Stimulated activated CD4-positive, alpha-beta T cell treated with anti-CD3 and anti-CD28 coated beads, TNF-alpha, amount 100 ng/mL, for 1 hour (primary cell): ENCODE measurements around the gene HSD17B14.
A peak's percentile ranks its signal among the peaks of the same experiment; 100 is the strongest.
"Not testable (repeated sequence)": the region's sequence is repeated elsewhere in the genome, so short reads cannot be mapped to it uniquely, and the experiment has no call there.

Experiments
- DNase-seq, 3 donors: peaks; one replicate each; pipeline ENCODE4 v3.0.0-alpha.2; 2020; ENCODE audit warnings: low read depth in 3 of 3, low spot score in 1 of 3

The HSD17B14 gene

GRCh38 chr19:48799358-48800300 is 36.7 kb downstream of the HSD17B14 start:
- DNase-seq, result no peak

DNA sequence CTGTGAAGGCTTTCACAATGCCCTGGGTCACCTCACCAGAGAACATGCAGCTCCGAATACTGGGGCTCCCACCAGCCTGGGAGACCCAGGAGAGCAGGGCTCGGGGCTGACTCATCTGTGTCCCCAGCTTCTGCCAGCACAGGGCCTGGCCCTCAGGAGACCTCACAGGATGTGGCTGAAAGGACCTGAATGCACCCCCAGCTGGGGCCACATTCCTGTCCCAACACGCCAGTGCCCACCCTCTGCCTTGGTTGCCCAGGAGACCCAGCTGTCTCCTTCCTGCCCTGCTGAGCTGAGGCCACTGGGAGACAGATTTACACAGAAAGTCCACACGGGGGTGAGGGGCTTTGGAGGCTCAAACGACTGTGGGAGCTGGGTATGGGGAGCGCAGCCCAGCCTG is 37.4 kb downstream of the HSD17B14 start:
- no peak for DNase-seq

- no peak for DNase-seq
These were observed 39.2 kb downstream of the HSD17B14 start for GRCh38 chr19:48797103-48797502.

DNA sequence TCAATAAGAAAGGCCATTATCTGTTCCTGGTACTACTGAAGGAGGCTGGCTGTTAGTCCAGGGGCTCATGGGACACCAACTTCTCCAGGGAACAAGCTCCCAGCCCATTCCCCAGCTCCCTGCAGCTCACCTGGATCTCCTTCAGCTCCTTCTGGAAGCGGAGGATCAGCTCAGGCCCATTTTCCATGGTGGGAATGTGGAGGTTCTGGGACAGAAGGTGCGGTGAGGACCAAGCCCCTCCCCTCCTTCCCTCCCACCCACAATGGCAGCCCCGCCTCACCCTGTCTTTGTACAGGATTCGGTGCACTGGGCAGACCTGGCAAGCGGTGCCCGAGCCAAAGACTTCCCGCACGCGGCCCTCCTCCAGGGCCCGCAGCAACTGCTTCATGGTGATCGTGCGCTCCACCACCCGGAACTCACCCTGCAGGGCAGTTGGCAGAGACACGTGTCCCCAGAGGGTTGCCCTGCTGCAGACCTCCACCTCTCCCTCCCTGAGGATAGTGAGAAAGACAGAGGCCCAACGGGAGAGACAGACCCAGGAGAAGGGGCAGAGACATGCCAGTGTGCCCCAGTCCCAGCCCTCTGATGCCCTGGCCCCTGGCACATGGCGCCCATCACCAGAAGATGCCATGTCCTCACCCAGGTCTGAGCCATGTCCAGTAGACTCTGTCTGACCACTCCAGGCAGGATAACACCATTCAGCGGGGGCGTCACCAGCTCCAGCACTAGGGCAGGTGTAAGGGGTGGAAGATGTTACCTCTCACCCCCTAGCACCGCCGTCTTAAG is 39.8 kb downstream of the HSD17B14 start:
- no peak for DNase-seq

- DNase-seq, result no peak
These were observed 40.6 kb downstream of the HSD17B14 start for GRCh38 chr19:48795685-48796070.

DNA sequence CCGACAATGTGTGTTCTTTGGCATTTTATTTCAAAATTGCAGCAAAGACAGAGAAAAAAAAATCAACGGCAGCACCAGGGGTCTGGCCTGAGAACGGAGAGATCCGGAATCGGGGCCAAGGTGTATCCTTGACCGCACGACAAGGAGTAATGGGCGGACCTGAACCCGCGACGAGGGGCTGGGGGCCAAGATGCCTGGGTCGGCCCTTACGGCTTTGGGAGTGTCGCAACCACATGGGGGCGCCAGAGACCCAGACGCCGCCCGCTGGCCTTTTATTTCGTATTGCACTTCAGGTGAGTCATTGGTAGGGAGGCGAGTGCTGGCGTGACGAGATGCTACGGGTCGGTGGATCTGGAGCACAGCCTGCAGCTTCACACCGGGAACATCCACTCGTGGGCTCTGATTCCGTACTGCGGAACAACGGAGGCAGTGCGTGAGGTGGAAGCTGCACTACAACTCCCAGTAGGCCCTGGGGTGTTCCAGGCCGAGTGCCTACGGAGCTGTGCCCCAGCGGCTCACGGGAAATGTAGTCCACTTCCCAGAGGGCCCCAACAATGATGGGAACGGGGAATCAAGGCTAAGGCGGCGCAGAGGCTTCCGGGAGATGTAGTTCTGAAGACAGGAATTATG is 41.1 kb downstream of the HSD17B14 start:
- DNase-seq, result peak; percentile 62 to 79 (median 66)

- no peak for DNase-seq
These were observed 42.0 kb downstream of the HSD17B14 start for GRCh38 chr19:48794291-48794690.

DNA sequence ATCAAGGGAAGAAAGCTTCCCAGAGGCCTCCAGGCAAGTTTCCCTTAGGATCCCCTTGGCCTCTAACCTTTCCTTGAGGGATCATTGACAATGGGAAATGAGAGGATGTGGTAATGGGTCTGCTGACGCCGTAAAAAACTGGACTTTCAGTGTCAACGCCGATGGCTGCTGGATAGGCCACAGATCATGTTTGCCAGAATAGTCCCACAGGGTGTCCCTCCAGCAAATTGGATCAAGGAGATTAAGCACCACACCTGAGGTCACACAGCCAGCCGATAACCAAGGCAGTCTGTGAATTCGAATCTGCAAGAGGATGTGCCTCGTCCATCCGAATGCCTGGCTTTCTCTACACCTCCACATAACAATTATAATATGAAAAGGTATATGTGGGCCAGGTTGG is 43.0 kb downstream of the HSD17B14 start:
- no peak for DNase-seq

- not testable (repeated sequence) for DNase-seq
These were observed 49.0 kb downstream of the HSD17B14 start for GRCh38 chr19:48787331-48787730.

GRCh38 chr19:48786422-48786821 is 49.9 kb downstream of the HSD17B14 start:
- not testable (repeated sequence) for DNase-seq

- DNase-seq, result no peak
These were observed 51.8 kb downstream of the HSD17B14 start for GRCh38 chr19:48784527-48784926.

GRCh38 chr19:48780631-48781391 is 55.5 kb downstream of the HSD17B14 start:
- no peak for DNase-seq

- DNase-seq, result no peak
These were observed 56.7 kb downstream of the HSD17B14 start for GRCh38 chr19:48779636-48780035.

- no peak for DNase-seq
These were observed 58.6 kb downstream of the HSD17B14 start for GRCh38 chr19:48777720-48778119.

GRCh38 chr19:48777139-48777538 is 59.2 kb downstream of the HSD17B14 start:
- DNase-seq, result no peak

DNA sequence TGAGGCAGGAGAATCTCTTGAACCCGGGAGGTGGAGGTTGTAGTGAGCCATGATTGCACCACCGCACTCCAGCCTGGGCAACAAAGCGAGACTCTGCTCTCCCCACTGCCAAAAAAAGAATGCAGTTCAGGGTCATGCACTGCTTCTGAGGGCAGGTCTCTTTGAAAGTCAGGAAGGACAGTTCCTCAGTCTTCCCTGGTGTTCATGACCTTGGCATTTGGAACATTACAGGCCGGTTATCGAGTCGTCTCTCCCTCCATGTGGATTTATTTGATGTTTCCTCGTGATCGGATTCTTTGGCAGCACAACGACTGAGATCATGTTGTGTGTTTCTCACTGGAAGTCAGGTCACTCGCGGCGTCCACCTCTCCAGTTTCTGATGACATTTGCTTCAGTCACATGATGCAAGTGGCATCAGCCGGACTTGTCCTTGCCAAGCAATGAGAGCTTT is 63.8 kb downstream of the HSD17B14 start:
- DNase-seq, result no peak

GRCh38 chr19:48770734-48771472 is 65.4 kb downstream of the HSD17B14 start:
- DNase-seq, result no peak

DNA sequence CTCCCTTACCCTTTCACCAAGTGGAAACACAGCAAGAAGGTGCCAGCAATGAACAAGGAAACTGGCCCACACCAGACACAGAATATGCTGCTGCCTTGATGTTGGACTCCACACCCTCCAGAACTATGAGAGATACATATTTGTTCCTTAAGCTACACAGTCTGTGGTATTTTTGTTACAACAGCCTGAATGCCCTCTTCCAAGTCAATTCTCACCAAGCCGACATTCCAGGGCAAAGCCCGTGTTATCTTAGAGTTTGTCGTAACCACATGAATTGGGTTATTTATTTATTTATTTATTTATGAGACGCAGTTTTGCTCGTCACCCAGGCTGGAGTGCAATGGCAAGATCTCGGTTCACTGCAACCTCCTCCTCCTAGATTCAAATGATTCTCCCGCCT is 66.0 kb downstream of the HSD17B14 start:
- DNase-seq, result no peak

- DNase-seq, result no peak
These were observed 67.1 kb downstream of the HSD17B14 start for GRCh38 chr19:48768994-48769713.
